GM18526 (cell line): Measurements from ENCODE around the gene UNC13D.

Experiments
- POLR2A ChIP-seq: IDR thresholded peaks from 3 replicates; pipeline ENCODE4 v1.6.1; 2011; ENCODE audit not compliant: insufficient read length; ENCODE audit errors: extremely low read depth

The UNC13D gene

DNA sequence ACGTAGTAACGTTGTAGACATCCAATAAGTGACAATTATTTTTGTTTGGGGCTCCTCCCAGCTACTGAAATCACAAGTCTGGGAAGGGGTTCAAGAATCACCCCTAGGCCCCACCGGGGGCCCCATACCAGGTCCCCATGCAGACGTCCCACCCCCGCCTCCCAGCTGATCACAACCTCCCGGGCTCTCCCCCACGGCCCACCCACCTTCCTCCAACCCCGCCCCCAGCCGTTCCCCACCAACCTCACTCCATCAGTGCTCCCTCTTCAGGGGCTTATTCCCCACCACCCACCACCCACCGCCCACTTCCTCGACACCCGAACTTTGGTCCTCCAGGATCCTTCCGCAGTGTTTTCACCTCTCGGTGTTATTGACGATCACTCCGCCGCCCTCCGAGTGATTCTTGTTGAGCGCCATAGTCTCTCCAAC is 10.7 kb upstream of the UNC13D start:
- TF ChIP-seq POLR2A = no peak

DNA sequence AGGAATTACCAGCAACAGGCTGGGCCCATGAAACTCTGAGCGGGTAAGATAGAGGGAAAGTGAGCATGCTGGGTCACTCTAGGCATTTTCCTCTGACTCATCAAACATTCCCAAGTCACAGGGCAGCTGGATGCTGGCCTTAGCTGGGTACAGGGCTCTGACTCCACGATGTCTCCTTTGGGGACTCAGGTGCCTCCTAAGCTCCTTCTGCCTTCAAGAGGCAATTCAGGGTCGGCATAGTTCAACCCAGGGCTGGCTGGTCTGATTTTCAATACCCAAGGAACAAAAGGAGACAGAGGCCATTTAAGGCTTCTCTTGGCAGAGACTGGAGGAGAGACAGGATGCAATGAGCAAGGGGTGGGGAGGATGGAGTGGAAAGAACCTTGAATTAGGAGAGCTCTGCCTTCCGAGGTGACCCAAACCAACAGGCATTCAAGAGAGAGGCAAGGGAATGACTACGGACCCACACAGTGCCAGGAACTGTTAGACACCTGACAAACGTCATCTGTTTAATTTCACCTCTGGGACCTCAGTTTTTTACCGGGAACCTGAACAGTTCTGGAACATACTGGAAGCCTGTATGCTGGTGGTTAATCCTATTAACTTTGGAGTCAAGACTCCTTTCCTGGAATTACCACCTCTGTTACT is 10.0 kb upstream of the UNC13D start:
- no peak for TF ChIP-seq POLR2A

DNA sequence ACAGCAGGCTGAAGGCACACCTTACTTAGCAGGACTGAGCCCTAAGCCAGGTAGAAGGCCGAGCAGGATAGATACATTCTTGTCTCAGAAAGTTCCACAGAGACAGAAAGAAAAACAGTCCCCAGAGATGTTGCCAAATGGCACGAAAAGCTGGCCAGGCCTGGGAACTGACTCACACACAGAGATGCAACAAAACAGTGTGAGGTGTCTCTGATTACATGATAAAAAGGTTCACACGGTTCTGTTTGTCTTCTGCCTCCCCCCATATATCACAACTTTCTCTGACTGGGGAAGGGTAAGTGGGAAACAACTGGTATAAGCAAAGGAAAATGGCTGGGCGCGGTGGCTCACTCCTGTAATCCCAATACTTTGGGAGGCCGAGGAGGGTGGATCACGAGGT is 9.2 kb upstream of the UNC13D start:
- TF ChIP-seq POLR2A = no peak

DNA sequence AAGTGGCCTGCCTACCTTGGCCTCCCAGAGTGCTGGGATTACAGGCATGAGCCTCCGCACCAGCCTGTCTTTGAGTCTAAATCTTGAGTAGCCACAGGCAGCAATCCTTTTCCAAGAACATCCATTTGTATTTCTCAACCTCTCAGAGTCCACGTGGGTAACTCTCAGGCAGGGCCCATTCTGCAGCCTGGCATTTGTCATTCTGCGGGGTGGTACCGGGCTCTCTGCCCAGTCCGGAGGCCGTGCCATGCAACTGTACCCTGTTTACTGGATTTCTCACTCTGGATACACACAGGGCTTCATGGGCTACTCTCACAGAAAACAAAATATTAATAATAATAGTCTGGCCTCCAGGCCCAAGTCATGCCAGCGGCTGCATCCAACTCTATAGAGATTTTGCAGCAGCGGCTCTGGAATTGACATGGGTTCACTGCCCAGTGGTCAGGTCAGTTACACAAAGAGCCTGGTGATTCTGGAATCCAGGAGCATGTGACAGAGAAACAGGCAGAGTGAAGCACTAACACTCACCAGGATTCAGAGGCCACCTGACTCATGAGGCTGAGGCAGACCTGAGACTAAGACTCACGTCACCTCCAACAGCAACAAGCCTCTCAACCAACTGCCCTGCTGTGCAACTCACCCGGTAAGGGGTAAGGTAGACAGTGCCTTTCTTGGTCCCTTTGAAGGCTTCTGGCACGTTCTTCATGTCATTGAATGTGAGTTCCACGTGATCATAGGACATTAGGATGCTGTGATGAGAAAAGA is 6.9 kb upstream of the UNC13D start:
- no peak for TF ChIP-seq POLR2A

DNA sequence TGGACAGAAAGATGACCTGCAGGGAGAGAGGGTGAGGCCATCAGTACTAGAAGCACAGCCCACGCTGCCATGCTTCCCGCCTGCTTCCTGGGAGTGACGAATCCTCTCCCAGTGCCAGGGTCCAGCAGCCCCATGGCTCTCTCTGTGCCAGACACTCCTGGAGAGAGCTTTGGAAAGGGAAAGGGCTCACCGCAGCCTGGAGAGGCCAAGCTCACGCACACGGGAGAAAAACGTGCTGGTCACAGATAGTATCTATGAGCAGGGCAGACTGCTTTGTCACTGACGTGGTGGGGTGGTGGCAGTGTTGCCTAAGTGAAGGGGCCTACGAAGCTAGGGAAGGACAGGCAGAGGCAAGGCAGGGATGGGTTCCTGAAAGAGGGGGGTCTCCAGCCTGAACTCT is 5.5 kb upstream of the UNC13D start:
- no peak for TF ChIP-seq POLR2A

DNA sequence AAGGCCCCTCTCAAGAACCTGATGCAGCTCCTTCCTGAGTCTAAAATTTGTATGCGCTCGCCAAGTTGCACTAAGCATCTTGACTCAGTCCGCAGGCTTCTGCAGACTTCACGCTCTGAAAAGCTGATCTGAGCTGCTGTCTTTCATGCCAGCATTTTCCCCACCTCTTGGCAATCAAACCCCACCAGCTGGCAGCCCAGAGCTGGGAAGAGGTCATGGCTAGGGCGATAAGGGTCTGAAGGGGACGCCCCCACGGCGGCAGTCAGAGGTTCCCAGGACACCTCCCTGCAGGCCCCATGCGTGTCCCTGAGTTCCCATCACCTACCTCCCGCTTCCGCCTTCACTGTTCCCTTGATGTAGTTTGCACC is 5.1 kb upstream of the UNC13D start:
- no peak for TF ChIP-seq POLR2A

DNA sequence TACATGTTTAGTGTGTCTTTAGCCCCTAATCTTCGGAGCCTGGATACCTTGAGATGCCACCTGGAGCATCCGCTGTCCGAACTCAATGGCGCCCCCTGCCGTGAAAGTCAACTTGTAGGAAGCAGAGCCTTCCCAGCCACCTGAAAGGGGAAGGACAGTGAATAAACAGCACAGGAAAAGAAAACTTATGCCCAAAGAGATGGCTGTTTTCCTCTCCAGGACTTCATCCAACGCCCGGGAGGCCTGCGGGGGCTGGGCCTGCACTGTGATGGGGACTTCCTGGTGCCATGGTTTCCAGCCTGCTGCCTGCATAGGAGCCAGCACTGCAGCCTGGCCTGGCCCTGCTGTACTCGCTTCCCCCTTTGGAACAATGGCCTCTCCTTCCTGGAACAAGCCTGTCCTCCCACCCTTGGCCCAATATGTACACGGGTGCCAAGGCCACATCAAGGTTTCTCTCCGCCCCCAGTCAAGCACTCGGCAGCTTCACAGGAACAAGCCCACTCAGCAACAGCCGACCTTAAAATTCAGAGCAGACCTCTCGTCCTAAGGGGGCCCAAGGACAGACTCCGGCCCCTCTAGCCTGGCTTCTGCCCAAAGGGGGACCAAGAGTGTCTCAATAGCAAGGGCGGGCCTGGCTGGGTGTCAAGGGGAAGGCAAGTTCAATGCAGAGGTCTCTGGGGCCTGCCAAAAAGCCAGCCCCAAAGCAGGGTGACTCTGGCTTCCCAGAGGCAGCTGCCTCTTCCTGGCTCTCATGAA is 4.5 kb upstream of the UNC13D start:
- TF ChIP-seq POLR2A = no peak

DNA sequence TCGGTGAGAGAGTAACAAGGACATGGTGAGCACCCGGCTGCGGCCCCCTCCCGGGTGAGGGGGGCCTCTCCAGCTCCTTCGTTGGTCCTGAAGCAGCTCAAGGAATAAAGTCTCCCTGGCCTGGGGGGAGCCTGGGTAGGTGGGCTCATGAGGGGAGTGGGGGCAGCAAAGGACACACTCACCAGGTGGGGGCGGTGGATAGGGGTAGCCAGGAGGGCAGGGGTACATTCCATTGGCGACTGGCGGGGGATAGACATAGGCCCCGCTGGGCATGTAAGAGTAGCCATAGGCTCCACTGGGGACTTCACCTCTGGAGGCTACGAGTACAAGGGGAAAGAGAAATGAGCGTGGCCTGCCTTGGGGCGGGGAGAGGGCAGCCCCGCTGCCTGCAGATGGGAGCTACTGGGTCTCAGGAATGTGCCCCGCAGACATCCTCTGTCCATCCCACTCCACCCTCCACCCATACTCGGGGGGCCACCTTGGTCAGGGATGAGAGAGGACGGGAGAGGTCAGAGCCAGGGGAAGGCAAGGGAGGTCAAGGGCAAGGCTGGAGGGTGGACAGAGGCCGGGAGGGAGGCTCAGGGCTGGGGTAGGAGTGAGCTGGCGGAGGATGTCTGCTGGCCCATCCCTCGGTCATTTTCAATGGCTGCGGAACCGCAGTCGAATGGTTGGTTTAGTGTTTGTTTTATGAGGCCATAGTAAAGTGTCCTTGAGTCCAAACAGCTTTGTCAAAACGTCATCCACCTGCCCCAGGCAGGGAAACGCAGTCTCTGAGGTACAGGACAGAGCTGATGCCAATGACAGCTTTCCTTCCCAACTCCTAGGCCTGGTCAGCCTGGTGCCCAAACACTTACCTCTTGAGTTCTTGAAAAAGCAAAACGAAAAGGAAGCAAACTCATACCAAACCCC is 3.7 kb upstream of the UNC13D start:
- no peak for TF ChIP-seq POLR2A

DNA sequence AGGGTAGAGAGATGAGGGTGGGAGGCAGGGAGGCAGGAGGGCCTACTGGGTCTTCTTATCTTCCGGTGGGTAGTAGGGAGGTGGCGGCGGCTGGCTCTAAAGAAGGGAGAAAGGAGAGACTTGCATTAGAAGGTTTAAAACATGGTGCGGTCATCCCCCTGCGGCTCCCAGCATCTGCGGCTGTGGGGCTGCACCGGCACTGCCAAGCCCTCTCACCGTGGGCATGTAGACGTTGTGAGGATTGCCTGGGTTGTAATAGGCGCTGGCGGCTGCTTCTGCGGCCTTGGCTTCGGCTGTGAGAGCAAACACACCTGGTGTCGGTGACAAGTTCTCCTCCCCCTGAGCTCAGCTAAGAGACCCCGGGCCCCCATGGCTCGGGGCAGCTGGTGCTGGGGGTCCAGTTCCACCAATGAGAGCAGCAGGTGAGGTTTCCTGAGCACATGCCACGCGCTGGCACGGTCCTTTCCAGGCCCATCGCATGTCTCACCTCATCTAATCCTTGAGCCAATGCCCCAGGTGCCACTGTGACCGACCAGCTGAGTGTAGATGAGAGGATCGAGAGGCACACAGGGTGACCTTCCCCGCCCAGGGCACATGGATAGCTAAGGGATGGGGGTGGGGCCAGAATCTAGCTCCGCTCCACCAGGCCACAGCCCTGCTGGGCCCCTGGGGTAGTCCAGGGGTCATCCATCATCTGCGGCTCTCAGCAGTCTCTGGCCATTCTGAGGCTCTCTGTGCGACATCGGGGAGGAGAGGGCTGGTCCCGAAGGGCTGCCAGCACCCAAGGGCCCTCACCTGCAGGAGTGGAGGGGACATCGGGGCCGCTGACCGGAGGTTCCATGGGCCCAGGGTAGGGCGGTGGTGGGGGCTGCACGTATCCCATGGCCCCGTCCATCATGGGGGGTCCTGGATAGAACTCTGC is 2.7 kb upstream of the UNC13D start:
- no peak for TF ChIP-seq POLR2A

DNA sequence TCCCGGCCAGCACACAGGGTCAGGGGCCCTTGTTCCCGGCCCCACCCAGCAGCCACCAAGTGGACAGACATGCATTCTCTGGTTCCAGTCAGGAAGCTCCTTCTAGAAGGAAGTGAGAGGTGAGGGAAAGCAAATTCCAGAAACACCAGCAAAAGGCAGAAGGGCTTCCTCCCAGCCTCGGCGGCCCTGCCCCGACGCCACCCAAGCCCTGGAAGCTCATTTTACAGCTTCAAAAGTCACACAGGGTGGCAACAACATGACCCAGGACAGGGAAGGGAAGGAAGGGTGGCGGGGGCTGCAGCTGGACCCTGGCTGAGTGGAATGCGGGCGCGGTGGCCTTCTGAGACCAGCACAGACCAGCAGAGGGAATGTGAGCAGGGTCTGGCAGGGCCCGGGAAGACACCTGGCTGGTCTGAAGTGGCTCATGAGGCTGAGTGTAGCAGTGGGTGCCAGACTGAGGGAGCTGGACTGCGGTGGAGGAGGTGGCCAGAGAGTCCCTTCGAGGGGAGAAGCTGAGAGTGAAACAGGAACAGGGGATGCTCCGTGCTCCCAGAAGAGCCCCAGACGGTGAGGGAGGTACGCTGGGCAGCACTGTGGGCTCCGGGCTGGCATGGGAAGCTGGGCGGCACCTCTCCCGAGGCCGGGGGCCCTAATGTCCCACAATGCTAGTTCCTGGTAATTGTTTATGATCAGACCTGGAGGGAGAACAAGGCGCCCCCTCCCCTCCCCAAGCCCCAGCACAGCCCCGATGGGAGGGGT is 1.9 kb upstream of the UNC13D start:
- no peak for TF ChIP-seq POLR2A

DNA sequence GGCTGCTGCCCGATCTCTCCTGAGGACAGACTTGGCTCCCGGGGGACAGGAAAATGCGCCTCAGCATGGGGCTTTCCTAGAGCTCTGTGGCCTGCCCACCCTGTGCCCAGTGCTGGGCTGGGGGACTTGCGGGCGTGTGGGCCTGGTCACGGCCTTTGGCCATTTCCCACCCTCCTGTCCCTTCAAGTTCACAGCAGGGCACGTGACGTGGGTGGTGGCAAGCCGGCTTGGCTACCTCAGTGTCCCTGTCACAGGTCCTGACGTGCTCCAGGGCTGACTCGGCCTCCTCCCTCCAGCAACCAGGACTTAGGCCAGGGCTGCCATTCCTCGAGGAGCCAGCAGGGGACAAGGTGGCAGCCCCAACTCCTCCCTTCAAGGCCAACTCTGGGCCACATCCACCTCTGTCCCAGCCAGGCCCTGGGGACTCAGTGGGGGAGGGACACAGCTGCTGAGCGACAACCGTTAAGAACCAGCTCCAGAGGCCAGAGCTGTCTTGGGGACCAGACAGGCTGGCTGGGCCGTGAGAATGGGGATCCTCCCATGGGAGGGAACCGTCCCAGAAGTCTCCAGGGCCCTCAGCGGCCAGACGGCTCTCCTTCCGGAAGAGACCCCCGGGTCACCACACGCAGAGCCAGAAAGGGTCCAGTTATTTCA is 981 bp upstream of the UNC13D start:
- TF ChIP-seq POLR2A = peak; percentile 30

DNA sequence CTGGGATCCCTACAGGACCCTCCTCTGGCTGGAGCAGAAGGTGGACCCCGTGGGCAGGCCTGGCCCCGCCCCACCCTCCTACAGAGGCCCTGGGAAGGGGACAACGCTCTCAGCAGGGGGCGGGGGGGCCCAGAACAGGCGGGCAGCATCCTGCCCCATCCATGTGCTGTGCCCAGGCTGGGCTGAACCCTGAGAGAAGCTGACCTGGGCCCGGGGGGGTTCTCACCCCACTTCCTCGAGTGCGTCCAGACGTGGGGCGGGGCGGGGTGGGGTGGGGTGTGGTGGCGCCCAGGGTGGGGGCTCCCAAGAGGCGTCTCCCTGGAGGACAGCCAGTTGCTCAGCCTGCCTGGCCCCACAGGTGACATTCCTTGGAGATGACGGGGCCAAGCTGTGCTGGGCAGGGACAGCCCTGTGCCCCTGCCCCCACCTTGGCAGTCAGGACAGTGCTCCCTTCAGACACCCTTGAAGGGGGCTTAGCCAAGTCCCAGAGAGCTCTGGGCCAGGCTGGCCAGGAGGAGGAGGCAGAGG is 390 bp upstream of the UNC13D start:
- no peak for TF ChIP-seq POLR2A
